ENCODE measurements around the gene PCDH12.

PCDH12 gene

GRCh38 chr5:141958113-141958512 is at the start of gene PCDH12:
Gene PCDH12, minus strand, starts transcription at chr5:141958202. Its CDS starts 351 bp downstream, at chr5:141957851.
- DNase-seq = no peak

GRCh38 chr5:142007237-142007544 is 49.2 kb upstream of the PCDH12 start:
- DNase-seq = no peak

DNA sequence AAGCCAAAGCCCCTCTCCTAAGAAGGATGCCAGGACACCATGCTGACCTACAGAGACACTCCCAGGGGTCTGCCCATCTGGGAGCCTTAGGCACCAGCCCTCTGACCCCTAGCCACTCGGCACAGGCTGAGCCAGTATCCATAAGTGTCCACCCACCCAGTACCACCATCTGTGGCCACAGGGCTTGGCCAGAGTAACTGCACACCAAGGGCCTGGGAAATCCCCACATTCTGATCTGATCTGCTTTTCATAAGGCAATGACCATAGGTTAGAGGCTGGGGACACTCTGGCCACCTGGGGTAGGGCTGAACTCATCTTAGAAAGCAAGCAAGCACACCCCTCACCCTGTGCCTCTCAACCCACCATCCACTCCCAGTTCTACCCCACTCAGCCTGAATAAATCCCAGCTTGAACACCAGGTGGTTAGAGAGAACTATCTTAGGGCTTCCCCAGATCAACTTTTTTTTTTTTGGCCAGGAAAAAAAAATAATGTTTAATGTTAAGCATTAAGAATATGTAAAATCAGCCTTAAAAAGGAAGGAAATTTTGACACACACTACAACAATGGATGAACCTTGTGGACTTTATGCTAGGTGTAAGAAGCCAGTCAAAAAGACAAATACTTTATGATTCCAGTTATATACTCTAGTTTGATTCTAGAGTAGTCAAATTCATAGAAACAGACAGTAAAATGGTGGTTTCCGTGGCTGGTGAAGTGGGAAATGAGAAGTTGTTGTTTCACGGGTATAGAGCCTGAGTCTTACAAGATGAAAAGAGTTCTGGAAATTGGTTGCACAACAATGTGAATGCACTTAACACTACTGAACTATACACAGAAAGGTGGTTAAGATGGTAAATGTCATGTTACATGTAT is 48.6 kb upstream of the PCDH12 start:
- no peak for DNase-seq

DNA sequence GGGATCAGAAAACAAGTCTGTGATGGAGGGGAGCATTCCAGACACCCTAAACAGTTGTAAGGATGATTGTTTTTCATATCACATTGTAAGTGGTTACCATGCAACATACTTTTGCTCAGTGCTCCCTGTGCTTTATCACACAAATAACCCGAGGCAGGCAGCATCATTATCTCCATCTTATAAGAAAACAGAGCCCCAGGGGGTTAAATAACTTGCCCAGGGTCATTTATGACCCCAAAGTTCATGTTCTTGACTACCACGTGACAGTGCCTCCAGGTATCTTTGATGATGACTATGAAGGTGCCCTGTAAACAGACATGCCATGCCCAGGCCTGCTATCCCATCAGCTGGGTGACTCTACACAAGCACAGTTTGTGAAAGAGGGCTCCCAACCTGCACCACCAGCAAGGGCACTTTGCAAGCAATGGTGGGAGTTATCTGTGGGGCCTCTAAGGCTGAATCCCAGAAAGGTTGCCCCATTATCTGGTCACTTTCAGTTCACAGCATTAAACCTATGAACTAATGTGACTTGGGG is 45.3 kb upstream of the PCDH12 start:
- DNase-seq = no peak

GRCh38 chr5:142000704-142001484 is 42.9 kb upstream of the PCDH12 start:
- no peak for DNase-seq

GRCh38 chr5:142000173-142000572 is 42.2 kb upstream of the PCDH12 start:
- DNase-seq = no peak

DNA sequence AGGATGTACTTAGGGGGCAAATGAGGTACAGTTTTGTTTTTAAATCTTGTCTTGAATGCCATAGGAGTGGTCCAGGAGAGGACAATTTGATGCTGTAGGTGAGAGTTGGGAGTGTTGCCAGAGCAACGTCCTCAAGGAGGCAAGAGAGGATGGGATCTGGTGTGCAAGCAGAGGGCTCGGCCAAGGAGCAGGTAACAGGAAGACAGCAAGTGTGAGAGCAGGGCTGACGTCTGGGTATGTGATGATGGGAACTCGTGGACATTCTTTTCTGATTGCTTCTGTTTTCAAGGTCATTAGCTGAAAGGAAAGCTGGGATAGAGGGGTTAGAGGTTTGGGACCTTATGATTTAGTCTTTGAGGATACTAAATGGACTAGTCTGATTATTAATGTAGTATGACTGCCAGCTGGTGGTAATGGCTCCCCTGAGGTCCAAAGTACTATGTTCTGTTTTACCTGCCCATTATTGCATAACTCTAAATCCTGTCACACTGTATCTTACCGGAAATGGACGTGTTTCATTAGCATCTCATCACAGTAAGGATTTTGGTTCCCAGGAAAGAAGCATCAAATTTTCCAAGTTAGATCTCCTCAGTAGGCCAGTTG is 39.5 kb upstream of the PCDH12 start:
- no peak for DNase-seq

DNA sequence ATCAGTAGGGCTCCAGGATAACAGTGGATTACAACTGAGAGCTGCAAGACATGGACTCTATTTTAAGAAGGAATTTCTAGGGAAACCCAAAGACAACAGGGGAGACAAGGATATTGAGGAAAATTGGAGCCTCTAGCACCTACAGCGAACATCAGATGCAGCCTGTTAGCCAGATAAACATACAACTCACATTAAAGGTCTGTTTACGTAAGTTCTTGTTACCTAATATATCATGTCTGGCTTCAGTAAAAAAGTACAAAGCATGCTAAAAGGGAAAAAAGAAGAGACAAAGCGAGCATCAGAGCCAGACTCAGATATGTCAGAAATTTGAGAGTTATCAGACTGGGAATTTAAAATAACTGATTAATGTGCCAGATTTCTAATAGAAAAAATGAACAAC is 37.7 kb upstream of the PCDH12 start:
- no peak for DNase-seq

DNA sequence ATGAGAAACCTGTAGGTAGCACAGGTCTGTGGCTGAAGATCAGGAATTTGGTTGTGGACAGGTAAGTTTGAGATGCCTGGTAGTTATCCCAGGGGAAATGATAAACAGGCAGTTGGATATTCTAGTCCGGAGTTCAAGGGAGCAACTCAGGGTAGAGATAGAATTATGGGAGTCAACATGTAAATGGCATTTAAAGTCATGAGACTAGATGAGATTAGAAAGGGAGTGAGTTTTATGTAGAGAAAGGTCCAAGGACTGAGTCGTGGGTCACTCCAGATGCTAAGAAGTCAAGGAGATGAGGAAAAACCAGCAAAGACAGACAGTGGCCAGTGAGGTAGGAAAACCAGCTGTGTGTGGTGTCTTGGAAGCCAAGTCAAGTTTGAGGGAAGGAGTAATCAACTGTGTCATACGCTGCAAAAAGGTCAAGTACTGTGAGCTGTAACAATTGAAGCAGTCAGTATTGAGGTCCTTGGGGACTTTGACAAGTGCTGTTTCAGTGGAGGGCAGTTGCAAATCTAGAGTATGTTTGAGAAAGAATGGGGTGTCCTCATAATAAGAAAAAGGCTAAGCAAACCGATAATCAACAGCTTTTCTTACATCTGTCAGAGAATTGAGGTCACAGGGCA is 36.6 kb upstream of the PCDH12 start:
- DNase-seq = no peak

DNA sequence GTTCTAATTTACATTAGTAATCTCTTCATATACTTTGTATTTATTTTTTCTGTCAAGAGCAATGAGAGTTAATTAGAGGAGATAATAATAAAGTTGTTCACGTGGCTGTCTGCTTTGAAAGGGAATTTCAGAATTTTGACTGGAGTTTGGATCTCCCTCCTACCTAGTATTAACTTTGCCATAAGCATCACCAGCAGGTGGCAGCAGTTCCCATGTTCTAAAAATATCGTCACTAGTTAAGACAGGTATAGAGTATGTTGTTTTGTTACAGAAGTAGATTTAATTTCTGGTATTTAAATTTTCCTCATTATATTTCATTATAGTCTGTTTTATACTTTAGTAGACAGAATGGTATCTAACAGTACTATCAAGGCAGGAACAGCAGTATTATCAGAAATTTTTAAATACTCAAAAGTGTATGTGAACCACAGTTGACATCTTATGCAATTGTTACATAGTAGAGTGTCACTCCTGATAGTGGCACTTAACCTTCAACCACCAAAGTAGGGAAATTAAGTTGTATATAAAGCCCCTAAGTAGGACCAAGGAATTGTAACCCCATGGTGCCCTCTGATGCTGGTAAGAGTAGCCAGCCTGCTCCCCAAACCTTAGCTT is 34.5 kb upstream of the PCDH12 start:
- peak; percentile 51 for DNase-seq

- no peak for DNase-seq
Observed at GRCh38 chr5:141989720-141990119, 31.7 kb upstream of the PCDH12 start.

GRCh38 chr5:141986072-141986471 is 28.1 kb upstream of the PCDH12 start:
- no peak for DNase-seq

GRCh38 chr5:141982626-141983025 is 24.6 kb upstream of the PCDH12 start:
- DNase-seq = no peak

DNA sequence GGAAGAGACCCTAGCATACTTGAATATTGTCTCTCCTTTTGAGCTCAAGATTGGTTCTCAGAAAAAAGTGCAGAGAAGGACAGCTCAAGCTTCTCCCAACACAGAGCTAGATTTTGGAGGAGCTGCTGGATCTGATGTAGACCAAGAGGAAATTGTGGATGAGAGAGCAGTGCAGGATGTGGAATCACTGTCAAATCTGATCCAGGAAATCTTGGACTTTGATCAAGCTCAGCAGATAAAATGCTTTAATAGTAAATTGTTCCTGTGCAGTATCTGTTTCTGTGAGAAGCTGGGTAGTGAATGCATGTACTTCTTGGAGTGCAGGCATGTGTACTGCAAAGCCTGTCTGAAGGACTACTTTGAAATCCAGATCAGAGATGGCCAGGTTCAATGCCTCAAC is 20.4 kb upstream of the PCDH12 start:
- no peak for DNase-seq

DNA sequence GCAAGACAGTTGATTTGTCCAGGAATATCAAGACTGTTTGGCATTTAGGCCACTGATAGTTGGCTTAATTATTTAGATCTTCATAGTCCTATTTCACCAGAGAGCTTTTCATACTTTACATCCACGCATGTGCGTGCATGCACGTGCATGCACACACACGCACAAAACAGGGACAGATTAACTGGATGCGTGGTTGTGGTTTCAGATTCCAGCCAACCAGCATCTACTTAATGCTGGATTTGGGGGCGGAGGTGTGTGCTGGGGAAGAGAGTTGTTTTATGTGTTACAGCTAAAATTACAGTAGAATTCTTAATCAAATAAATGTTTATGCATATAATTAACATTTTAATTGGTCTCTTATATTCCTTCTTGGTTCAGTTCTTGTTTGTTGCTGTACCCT is 18.2 kb upstream of the PCDH12 start:
- no peak for DNase-seq

- DNase-seq = no peak
Observed at GRCh38 chr5:141973871-141974595, 16.0 kb upstream of the PCDH12 start.

GRCh38 chr5:141969783-141970771 is 12.1 kb upstream of the PCDH12 start:
- no peak for DNase-seq

- DNase-seq = peak; percentile 91
Observed at GRCh38 chr5:141968914-141969608, 11.1 kb upstream of the PCDH12 start, which contains the start of gene RNF14. Gene RNF14, plus strand, starts transcription at chr5:141969105. Its CDS starts 4,484 bp downstream, at chr5:141973589.

DNA sequence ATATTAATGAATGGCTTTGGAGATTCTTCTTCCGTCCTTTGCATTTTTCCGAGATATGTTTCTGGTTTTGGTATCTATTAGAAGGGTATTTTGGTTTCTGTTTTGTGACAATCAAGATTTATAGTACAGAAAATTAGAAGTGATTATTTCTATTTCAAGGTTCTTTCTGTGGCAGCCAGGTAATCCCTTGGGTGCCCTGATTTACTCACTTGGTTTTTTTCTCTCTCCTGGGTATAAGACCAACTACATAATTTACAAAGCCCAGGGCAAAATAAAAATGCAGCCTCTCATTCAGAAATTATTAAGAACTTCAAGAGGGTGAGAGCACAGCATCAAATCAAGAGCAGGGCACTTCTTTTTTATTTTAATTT is 8.9 kb upstream of the PCDH12 start:
- no peak for DNase-seq
